HG03432 (cell line): ENCODE data around the gene C19orf38.
"Not testable (repeated sequence)": the region's sequence is repeated elsewhere in the genome, so short reads cannot be mapped to it uniquely, and the experiment has no call there.

Experiments used
- ATAC-seq: cut with Tn5 transposase; IDR thresholded peaks from one replicate; pipeline ENCODE4 v1.9.1; 2021; ENCODE audit warnings: mild to moderate bottlenecking, moderate library complexity; ENCODE audit not compliant: unreplicated experiment

The C19orf38 gene

GRCh38 chr19:10846500-10847202, 1.6 kb upstream of the C19orf38 start:
- no peak for ATAC-seq

- ATAC-seq, result no peak
Observed at GRCh38 chr19:10850631-10851030, 2.4 kb downstream of the C19orf38 start.

GRCh38 chr19:10852098-10852800, 4.0 kb downstream of the C19orf38 start:
- ATAC-seq, result no peak

GRCh38 chr19:10852941-10853340, 4.7 kb downstream of the C19orf38 start:
- no peak for ATAC-seq

GRCh38 chr19:10854350-10855089, 6.3 kb downstream of the C19orf38 start:
- ATAC-seq, result no peak

GRCh38 chr19:10855879-10856522, 7.8 kb downstream of the C19orf38 start:
- no peak for ATAC-seq

GRCh38 chr19:10856899-10857298, 8.7 kb downstream of the C19orf38 start:
- not testable (repeated sequence) for ATAC-seq

GRCh38 chr19:10858204-10858828, 10.1 kb downstream of the C19orf38 start:
- ATAC-seq, result no peak

- ATAC-seq, result no peak
Observed at GRCh38 chr19:10861103-10861651, 13.0 kb downstream of the C19orf38 start.

- ATAC-seq, result no peak
Observed at GRCh38 chr19:10862561-10863106, 14.4 kb downstream of the C19orf38 start.

- no peak for ATAC-seq
Observed at GRCh38 chr19:10863107-10863717, 15.0 kb downstream of the C19orf38 start.

GRCh38 chr19:10864538-10864899, 16.3 kb downstream of the C19orf38 start:
- peak; percentile 42 for ATAC-seq

- ATAC-seq, result no peak
Observed at GRCh38 chr19:10866495-10866894, 18.3 kb downstream of the C19orf38 start.

- no peak for ATAC-seq
Observed at GRCh38 chr19:10868872-10869547, 20.8 kb downstream of the C19orf38 start.

- not testable (repeated sequence) for ATAC-seq
Observed at GRCh38 chr19:10869872-10870311, 21.7 kb downstream of the C19orf38 start.

- ATAC-seq, result no peak
Observed at GRCh38 chr19:10870501-10870954, 22.3 kb downstream of the C19orf38 start.

- peak; percentile 76 for ATAC-seq
Observed at GRCh38 chr19:10870955-10871603, 22.9 kb downstream of the C19orf38 start, which contains the start of gene CARM1. TSS of gene CARM1 (plus strand) at chr19:10871553. CDS start at chr19:10871703, 150 bp downstream.
